H1 (cell line): ENCODE data around the gene WDR45B.

ENCODE experiments used
- CHD7 ChIP-seq: fragments of 300-600 bp; sonication (generic); IDR thresholded peaks from 2 replicates; pipeline ENCODE4 v1.7.1; 2012; ENCODE audit warnings: low read length, moderate library complexity, mild to moderate bottlenecking, inconsistent platforms; ENCODE audit not compliant: insufficient replicate concordance
- CTCF ChIP-seq, 3 experiments: IDR thresholded peaks; 1 replicate in 2 of 3; 2 replicates in 1 of 3; pipeline versions ENCODE4 v1.5.1 to v1.6.1; 2011; ENCODE audit warnings: low read length in 3 of 3, mild to moderate bottlenecking in 3 of 3, inconsistent platforms in 2 of 3, low read depth in 1 of 3, moderate library complexity in 1 of 3; ENCODE audit not compliant: insufficient read depth in 1 of 3; ENCODE audit errors: control extremely low read depth in 1 of 3
- EP300 ChIP-seq, 2 experiments: IDR thresholded peaks; 1 replicate in 1 of 2; 2 replicates in 1 of 2; pipeline ENCODE4 v1.6.1; 2011 to 2012; ENCODE audit warnings: low read depth in 2 of 2, low read length in 2 of 2, mild to moderate bottlenecking in 2 of 2, borderline replicate concordance in 1 of 2, inconsistent platforms in 1 of 2, moderate library complexity in 1 of 2
- GABPA ChIP-seq: IDR thresholded peaks from 2 replicates; pipeline ENCODE4 v1.6.1; 2011; ENCODE audit warnings: mild to moderate bottlenecking, low read length, moderate library complexity, borderline replicate concordance; ENCODE audit not compliant: insufficient read depth
- KDM1A ChIP-seq: fragments of 200-600, 300-600 bp; sonication (generic); IDR thresholded peaks from 2 replicates; pipeline ENCODE4 v1.7.1; 2016; ENCODE audit warnings: mild to moderate bottlenecking, low read length, borderline replicate concordance
- NRF1 ChIP-seq: IDR thresholded peaks from 2 replicates; pipeline ENCODE4 v1.6.1; 2011; ENCODE audit warnings: mild to moderate bottlenecking, low read depth, low read length, improper control_type of control experiment
- PHF8 ChIP-seq: fragments of 200-600 bp; sonication (generic); conservative IDR thresholded peaks from 2 replicates; pipeline ENCODE4 v1.7.1; 2012; ENCODE audit warnings: low read depth, mild to moderate bottlenecking, inconsistent platforms, low read length, moderate library complexity
- POLR2AphosphoS5 ChIP-seq: IDR thresholded peaks from 2 replicates; pipeline ENCODE4 v1.6.1; 2011; ENCODE audit warnings: low read depth, low read length
- RBBP5 ChIP-seq: IDR thresholded peaks from 2 replicates; pipeline ENCODE4 v1.7.1; 2012; ENCODE audit warnings: low read depth, mild to moderate bottlenecking, inconsistent platforms, low read length, moderate library complexity, borderline replicate concordance
- RXRA ChIP-seq: IDR thresholded peaks from 2 replicates; pipeline ENCODE4 v1.6.1; 2011; ENCODE audit warnings: low read depth, mild to moderate bottlenecking, low read length, moderate library complexity; ENCODE audit not compliant: insufficient read depth
- SIRT6 ChIP-seq: IDR thresholded peaks from one replicate; pipeline ENCODE4 v1.7.1; 2012; ENCODE audit warnings: low read length, inconsistent platforms
- TBP ChIP-seq: IDR thresholded peaks from 2 replicates; pipeline ENCODE4 v1.6.1; 2011; ENCODE audit warnings: low read depth, low read length, improper control_type of control experiment
- USF2 ChIP-seq: IDR thresholded peaks from 2 replicates; pipeline ENCODE4 v1.6.1; 2011; ENCODE audit warnings: low read length, improper control_type of control experiment

GRCh38 chr17:82679586-82680465, 31.6 kb upstream of the WDR45B start:
- TF ChIP-seq NRF1, result no peak
- TF ChIP-seq POLR2AphosphoS5, result no peak
- TF ChIP-seq KDM1A, result no peak
- TF ChIP-seq EP300 (IDR thresholded peaks at IDR 0.05; ENCODE audit: borderline replicate concordance in 1 of 2, low read depth in 2 of 2, low read length in 2 of 2), result no peak
- TF ChIP-seq TBP, result no peak
- no peak for TF ChIP-seq USF2
- no peak for TF ChIP-seq RXRA
- peak; percentile 61 to 70 (median 70) for TF ChIP-seq CTCF (IDR thresholded peaks at IDR 0.05; ENCODE audit: control extremely low read depth in 1 of 3, insufficient read depth in 1 of 3, low read depth in 1 of 3, low read length in 3 of 3)
- TF ChIP-seq SIRT6, result no peak
- TF ChIP-seq CHD7, result no peak
- TF ChIP-seq PHF8, result no peak
- no peak for TF ChIP-seq RBBP5
- no peak for TF ChIP-seq GABPA
